Measurements from ENCODE around the gene SYNGR1.

DNA sequence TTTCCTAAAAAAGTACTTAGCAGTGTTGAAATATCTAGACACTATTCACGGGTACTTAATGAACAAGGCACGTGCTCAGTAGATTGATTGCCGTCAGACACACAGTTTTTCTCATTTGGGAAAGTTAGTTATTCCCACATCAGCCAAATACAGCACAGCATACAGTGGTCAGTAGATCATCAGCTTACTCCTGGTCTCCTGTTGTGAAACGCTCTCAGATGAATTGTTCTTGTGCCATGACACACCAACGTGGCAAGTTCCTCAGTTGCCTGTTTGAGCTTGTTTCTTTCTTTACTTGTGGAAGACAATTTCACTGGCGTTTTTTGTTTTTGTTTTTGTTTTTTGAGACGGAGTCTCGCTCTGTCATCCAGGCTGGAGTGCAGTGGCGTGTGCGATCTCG lies 58.4 kb downstream of the SYNGR1 start:
- TF ChIP-seq, protein P1, sequence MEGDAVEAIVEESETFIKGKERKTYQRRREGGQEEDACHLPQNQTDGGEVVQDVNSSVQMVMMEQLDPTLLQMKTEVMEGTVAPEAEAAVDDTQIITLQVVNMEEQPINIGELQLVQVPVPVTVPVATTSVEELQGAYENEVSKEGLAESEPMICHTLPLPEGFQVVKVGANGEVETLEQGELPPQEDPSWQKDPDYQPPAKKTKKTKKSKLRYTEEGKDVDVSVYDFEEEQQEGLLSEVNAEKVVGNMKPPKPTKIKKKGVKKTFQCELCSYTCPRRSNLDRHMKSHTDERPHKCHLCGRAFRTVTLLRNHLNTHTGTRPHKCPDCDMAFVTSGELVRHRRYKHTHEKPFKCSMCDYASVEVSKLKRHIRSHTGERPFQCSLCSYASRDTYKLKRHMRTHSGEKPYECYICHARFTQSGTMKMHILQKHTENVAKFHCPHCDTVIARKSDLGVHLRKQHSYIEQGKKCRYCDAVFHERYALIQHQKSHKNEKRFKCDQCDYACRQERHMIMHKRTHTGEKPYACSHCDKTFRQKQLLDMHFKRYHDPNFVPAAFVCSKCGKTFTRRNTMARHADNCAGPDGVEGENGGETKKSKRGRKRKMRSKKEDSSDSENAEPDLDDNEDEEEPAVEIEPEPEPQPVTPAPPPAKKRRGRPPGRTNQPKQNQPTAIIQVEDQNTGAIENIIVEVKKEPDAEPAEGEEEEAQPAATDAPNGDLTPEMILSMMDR (IDR thresholded peaks at IDR 0.05), result no peak
- no peak for TF ChIP-seq EZH2 (IDR thresholded peaks at IDR 0.05)
